ENCODE measurements around the gene LHPP. TPM values are rescaled to one million over a fixed set of nuclear protein-coding genes. Genes with fewer than 3 reads are reported as not detected.

The LHPP gene
- total and polyA plus RNA-seq, 2 experiments from 2014 or later, result 27.4 to 40.2 TPM

DNA sequence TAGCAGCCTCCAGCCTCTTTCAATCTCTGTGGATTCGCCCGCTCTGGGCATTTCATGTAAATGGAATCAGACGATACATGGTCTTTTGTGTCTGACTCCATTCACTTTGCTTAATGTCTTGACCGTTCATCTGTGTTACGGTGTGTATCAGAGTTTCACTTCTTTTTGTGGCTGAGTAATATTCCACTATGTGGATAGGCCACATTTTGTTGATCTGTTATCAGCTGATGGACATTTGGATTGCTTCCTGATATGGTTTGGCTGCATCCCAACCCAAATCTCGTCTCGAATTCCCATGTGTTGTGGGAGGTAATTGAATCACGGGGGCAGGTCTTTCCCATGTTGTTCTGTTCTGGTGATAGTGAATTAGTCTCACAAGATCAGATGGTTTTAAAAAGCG, 109.0 kb downstream of the LHPP start:
- Histone ChIP-seq H3K27me3 (ENCODE audit: insufficient read depth) (no peaks in the 10 kb centered on the region), H3K9me2 (ENCODE audit: insufficient read depth) (no peaks in the 10 kb centered on the region), H3K27ac (ENCODE audit: low read depth) (no peak overlapping the region), H3K36me3 (ENCODE audit: insufficient read depth) (no peaks in the 10 kb centered on the region), H3F3A (replicated peaks; ENCODE audit: low read depth) (no peaks in the 10 kb centered on the region), H2AFZ (no peak overlapping the region), H3K4me2 (no peak overlapping the region), H3K79me2 (replicated peaks; ENCODE audit: insufficient read depth) (no peaks in the 10 kb centered on the region), H3K4me1 (ENCODE audit: insufficient read depth) (no peaks in the 10 kb centered on the region), H4K20me1 (replicated peaks; ENCODE audit: insufficient read depth) (no peaks in the 10 kb centered on the region), H3K4me3 (no peak overlapping the region)
- no peak overlapping the region for H3K4me3 Mint-ChIP-seq
- no peak for DNase-seq (ENCODE audit: low spot score)
- peaks cover 6% of the 10 kb centered on the region for H3K27me3 Mint-ChIP-seq (ENCODE audit: insufficient read depth, low read depth, poor library complexity)
- no peaks in the 10 kb centered on the region for H3K36me3 Mint-ChIP-seq (ENCODE audit: low read depth)
- peaks cover 2% of the 10 kb centered on the region; the same call in 2 of the 3 replicates for H3K4me1 Mint-ChIP-seq
- ATAC-seq, result no peak
- no peak overlapping the region for H3K27ac Mint-ChIP-seq
- TF ChIP-seq EZH2phosphoT487 (IDR thresholded peaks at IDR 0.05; ENCODE audit: unreplicated experiment) (no peak), REST (IDR thresholded peaks at IDR 0.05; ENCODE audit: unreplicated experiment) (no peak), NANOG (IDR thresholded peaks at IDR 0.05; ENCODE audit: borderline replicate concordance) (no peak), JUNB (IDR thresholded peaks at IDR 0.05; ENCODE audit: unreplicated experiment) (no peak), CREB1 (CRISPR knock-in tag; IDR thresholded peaks at IDR 0.05; ENCODE audit: low read depth) (no peak)
- no peaks in the 10 kb centered on the region for H3K9me3 Mint-ChIP-seq

- DNase-seq (ENCODE audit: low spot score), result no peak
- Histone ChIP-seq H3K27me3 (ENCODE audit: insufficient read depth) (no peaks in the 10 kb centered on the region), H3K4me3 (no peak overlapping the region), H3K79me2 (replicated peaks; ENCODE audit: insufficient read depth) (no peaks in the 10 kb centered on the region), H3K9me2 (ENCODE audit: insufficient read depth) (no peaks in the 10 kb centered on the region), H4K20me1 (replicated peaks; ENCODE audit: insufficient read depth) (no peaks in the 10 kb centered on the region), H3K27ac (ENCODE audit: low read depth) (no peak overlapping the region), H3K36me3 (ENCODE audit: insufficient read depth) (no peaks in the 10 kb centered on the region), H3K4me2 (no peak overlapping the region), H2AFZ (no peak overlapping the region), H3K4me1 (ENCODE audit: insufficient read depth) (no peaks in the 10 kb centered on the region), H3F3A (replicated peaks; ENCODE audit: low read depth) (no peaks in the 10 kb centered on the region)
- Mint-ChIP-seq H3K27me3 (ENCODE audit: insufficient read depth, low read depth, poor library complexity) (peaks cover under 1% of the 10 kb centered on the region), H3K4me3 (no peak overlapping the region), H3K9me3 (no peaks in the 10 kb centered on the region), H3K4me1 (no peaks in the 10 kb centered on the region; the same call in 2 of the 3 replicates), H3K27ac (no peak overlapping the region), H3K36me3 (ENCODE audit: low read depth) (no peaks in the 10 kb centered on the region)
- no peak for ATAC-seq
- TF ChIP-seq STAT1 (IDR thresholded peaks at IDR 0.05; ENCODE audit: unreplicated experiment), result no peak
- TF ChIP-seq NANOG (IDR thresholded peaks at IDR 0.05; ENCODE audit: borderline replicate concordance), result no peak
- TF ChIP-seq, protein P1, sequence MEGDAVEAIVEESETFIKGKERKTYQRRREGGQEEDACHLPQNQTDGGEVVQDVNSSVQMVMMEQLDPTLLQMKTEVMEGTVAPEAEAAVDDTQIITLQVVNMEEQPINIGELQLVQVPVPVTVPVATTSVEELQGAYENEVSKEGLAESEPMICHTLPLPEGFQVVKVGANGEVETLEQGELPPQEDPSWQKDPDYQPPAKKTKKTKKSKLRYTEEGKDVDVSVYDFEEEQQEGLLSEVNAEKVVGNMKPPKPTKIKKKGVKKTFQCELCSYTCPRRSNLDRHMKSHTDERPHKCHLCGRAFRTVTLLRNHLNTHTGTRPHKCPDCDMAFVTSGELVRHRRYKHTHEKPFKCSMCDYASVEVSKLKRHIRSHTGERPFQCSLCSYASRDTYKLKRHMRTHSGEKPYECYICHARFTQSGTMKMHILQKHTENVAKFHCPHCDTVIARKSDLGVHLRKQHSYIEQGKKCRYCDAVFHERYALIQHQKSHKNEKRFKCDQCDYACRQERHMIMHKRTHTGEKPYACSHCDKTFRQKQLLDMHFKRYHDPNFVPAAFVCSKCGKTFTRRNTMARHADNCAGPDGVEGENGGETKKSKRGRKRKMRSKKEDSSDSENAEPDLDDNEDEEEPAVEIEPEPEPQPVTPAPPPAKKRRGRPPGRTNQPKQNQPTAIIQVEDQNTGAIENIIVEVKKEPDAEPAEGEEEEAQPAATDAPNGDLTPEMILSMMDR (conservative IDR thresholded peaks at IDR 0.05; ENCODE audit: low read depth in 2 of 2), result no peak
- no peak for TF ChIP-seq ZNF331 (CRISPR knock-in tag; IDR thresholded peaks at IDR 0.05; ENCODE audit: low read depth)
- no peak for TF ChIP-seq ETS1 (IDR thresholded peaks at IDR 0.05)
- TF ChIP-seq EZH2 (IDR thresholded peaks at IDR 0.05; ENCODE audit: low read depth, unreplicated experiment), result no peak
- no peak for TF ChIP-seq ZNF114 (CRISPR knock-in tag; IDR thresholded peaks at IDR 0.05)
- TF ChIP-seq REST (IDR thresholded peaks at IDR 0.05; ENCODE audit: unreplicated experiment), result no peak
- no peak for TF ChIP-seq CREB1 (CRISPR knock-in tag; IDR thresholded peaks at IDR 0.05; ENCODE audit: low read depth)
- TF ChIP-seq JUNB (IDR thresholded peaks at IDR 0.05; ENCODE audit: unreplicated experiment), result no peak
- no peak for TF ChIP-seq POLR2AphosphoS5 (IDR thresholded peaks at IDR 0.05; ENCODE audit: low read depth)
- no peak for TF ChIP-seq EZH2phosphoT487 (IDR thresholded peaks at IDR 0.05; ENCODE audit: unreplicated experiment)
Observed at GRCh38 chr10:124572751-124573150, 111.1 kb downstream of the LHPP start.

All from GM23338 (cell line).